Measurements from ENCODE around the gene B4GAT1. TPM values are rescaled to one million over a fixed set of nuclear protein-coding genes. Genes with fewer than 3 reads are reported as not detected.
A peak's percentile ranks its signal among the peaks of the same experiment; 100 is the strongest.

Gene B4GAT1
- total and polyA plus RNA-seq, 2 of the 13 experiments (the other 11 are each of a cell fraction or from before 2014, with no cell fraction given) = 40.4 to 109 TPM

DNA sequence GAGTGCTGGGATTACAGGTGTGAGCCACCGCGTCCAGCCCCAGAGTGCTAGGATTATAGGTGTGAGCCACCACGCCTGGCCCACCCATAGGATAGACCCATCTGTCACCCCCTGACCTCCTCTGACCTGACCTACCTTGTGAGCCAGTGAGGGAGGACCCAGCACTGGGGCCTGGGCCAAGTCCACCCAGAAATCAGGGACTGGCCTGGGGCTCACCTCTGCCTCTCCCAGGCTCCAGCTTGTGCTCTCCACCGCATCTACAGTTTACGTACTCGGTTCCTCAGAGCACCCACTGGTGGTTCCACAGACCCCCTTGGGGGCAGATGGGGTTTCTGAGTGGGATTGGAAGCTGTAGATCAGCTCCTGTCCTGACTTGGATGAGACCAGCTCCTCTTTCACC lies 17.7 kb upstream of the B4GAT1 start:
- no peak overlapping the region for H2AFZ ChIP-seq (ENCODE audit: low read length)
- H3K27me3 ChIP-seq (ENCODE audit: control insufficient read depth in 1 of 2, insufficient read depth in 2 of 2, low read length in 2 of 2) = no peaks in the 10 kb centered on the region
- ATAC-seq (no peak), FAIRE-seq (no peak), DNase-seq (ENCODE audit: low spot score) (no peak)
- ChIA-PET POLR2A (interaction anchor here (0.8 to 2.5 kb wide), 3 partner anchors 15 to 53 kb away, joined by 5 to 7 read pairs (median 5); partner anchors contain the start of gene B4GAT1), CTCF (ENCODE audit: low intra/inter-chr PET ratio, low total read pairs) (no interaction called here)
- TF ChIP-seq ZSCAN21 (CRISPR knock-in tag; IDR thresholded peaks at IDR 0.05; ENCODE audit: borderline replicate concordance) = 0 out of 2 replicates have a peak, but pooled peaks have one; percentile 33
- TF ChIP-seq ZFP36 (IDR thresholded peaks at IDR 0.05; ENCODE audit: borderline replicate concordance, low read depth, low read length, partially characterized antibody) = no peak
- no peak for TF ChIP-seq EED (CRISPR knock-in tag; IDR thresholded peaks at IDR 0.05)
- no peak for TF ChIP-seq MED1 (CRISPR knock-in tag; IDR thresholded peaks at IDR 0.05)
- no peaks in the 10 kb centered on the region; the same call in 1 of the 2 replicates for H4K20me1 ChIP-seq (ENCODE audit: insufficient read depth, low read length)
- H3K27ac ChIP-seq (ENCODE audit: extremely low read length, insufficient read depth, low read length) = no peak overlapping the region
- H3K4me2 ChIP-seq (ENCODE audit: low read depth, low read length) = no peak overlapping the region
- H3K36me3 ChIP-seq (replicated peaks in 1 of 2; ENCODE audit: control insufficient read depth in 1 of 2, insufficient read depth in 2 of 2, low read length in 2 of 2) = peaks cover 3 to 15% of the 10 kb centered on the region in 2 experiments; a peak in 3 of 5 replicates
- no peak overlapping the region for H3K9ac ChIP-seq (ENCODE audit: insufficient read depth, low read depth, low read length)
- no TSS peak for BruUV-seq (replicated peaks)
- intact Hi-C loops (cut with micrococcal nuclease; ENCODE audit: unreplicated experiment) = no loop called here
- H3K9me3 ChIP-seq (ENCODE audit: low read length) = no peaks in the 10 kb centered on the region
- H3K4me3 ChIP-seq (replicated peaks in 1 of 3; ENCODE audit: insufficient read depth in 1 of 3, low read depth in 2 of 3, low read length in 3 of 3) = no peak overlapping the region
- H3K79me2 ChIP-seq (ENCODE audit: insufficient read depth, low read length) = no peaks in the 10 kb centered on the region
- WGBS (ENCODE audit: low lambda C conversion rate) = 90% methylated on average over 2 of the region's 6 CpGs
- peaks cover 28% of the 10 kb centered on the region for H3K4me1 ChIP-seq (ENCODE audit: insufficient read depth, low read length)
- in situ Hi-C loops (cut with HindIII; ENCODE audit: extremely low pct_ligation_motif_present, low pct_unique_long_range_greater_than_20kb) = no loop called here

GRCh38 chr11:66363805-66364535 lies 16.5 kb upstream of the B4GAT1 start:
- Histone ChIP-seq H4K20me1 (ENCODE audit: insufficient read depth, low read length) (no peaks in the 10 kb centered on the region; the same call in 1 of the 2 replicates), H3K4me2 (ENCODE audit: low read depth, low read length) (no peak overlapping the region), H3K4me3 (replicated peaks in 1 of 3; ENCODE audit: insufficient read depth in 1 of 3, low read depth in 2 of 3, low read length in 3 of 3) (no peak overlapping the region), H3K4me1 (ENCODE audit: insufficient read depth, low read length) (peaks cover 30% of the 10 kb centered on the region), H3K27me3 (ENCODE audit: control insufficient read depth in 1 of 2, insufficient read depth in 2 of 2, low read length in 2 of 2) (no peaks in the 10 kb centered on the region), H3K9me3 (ENCODE audit: low read length) (no peaks in the 10 kb centered on the region), H3K79me2 (ENCODE audit: insufficient read depth, low read length) (no peaks in the 10 kb centered on the region), H2AFZ (ENCODE audit: low read length) (no peak overlapping the region), H3K9ac (ENCODE audit: insufficient read depth, low read depth, low read length) (no peak overlapping the region), H3K27ac (ENCODE audit: extremely low read length, insufficient read depth, low read length) (no peak overlapping the region), H3K36me3 (replicated peaks in 1 of 2; ENCODE audit: control insufficient read depth in 1 of 2, insufficient read depth in 2 of 2, low read length in 2 of 2) (peaks cover 6 to 21% of the 10 kb centered on the region in 2 experiments; a peak in 4 of 5 replicates)
- ATAC-seq (peak; percentile 32), FAIRE-seq (no peak), DNase-seq (ENCODE audit: low spot score) (no peak)
- in situ Hi-C loops (cut with HindIII; ENCODE audit: extremely low pct_ligation_motif_present, low pct_unique_long_range_greater_than_20kb) (no loop called here), intact Hi-C loops (cut with micrococcal nuclease; ENCODE audit: unreplicated experiment) (no loop called here)
- CTCF ChIA-PET (ENCODE audit: low intra/inter-chr PET ratio, low total read pairs) = no interaction called here
- BruUV-seq (replicated peaks) = no TSS peak
- WGBS (ENCODE audit: low lambda C conversion rate) = 84% methylated on average over 15 of the region's 15 CpGs
- POLR2A ChIA-PET = interaction anchor here (1.7 to 2.5 kb wide), 2 partner anchors 8 to 16 kb away, joined by 4 to 7 read pairs; partner anchors contain the start of gene B4GAT1
- 0 out of 2 replicates have a peak, but pooled peaks have one; percentile 17 for TF ChIP-seq STAG1 (CRISPR knock-in tag; IDR thresholded peaks at IDR 0.05)
- TF ChIP-seq SIN3B (IDR thresholded peaks at IDR 0.05; ENCODE audit: low read length) = no peak
- TF ChIP-seq, protein P1, sequence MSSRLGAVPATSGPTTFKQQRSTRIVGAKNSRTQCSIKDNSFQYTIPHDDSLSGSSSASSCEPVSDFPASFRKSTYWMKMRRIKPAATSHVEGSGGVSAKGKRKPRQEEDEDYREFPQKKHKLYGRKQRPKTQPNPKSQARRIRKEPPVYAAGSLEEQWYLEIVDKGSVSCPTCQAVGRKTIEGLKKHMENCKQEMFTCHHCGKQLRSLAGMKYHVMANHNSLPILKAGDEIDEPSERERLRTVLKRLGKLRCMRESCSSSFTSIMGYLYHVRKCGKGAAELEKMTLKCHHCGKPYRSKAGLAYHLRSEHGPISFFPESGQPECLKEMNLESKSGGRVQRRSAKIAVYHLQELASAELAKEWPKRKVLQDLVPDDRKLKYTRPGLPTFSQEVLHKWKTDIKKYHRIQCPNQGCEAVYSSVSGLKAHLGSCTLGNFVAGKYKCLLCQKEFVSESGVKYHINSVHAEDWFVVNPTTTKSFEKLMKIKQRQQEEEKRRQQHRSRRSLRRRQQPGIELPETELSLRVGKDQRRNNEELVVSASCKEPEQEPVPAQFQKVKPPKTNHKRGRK (CRISPR knock-in tag; IDR thresholded peaks at IDR 0.05) = no peak
- no peak for TF ChIP-seq NRL (CRISPR knock-in tag; IDR thresholded peaks at IDR 0.05; ENCODE audit: borderline replicate concordance)
- TF ChIP-seq PCBP1 (IDR thresholded peaks at IDR 0.05; ENCODE audit: borderline replicate concordance, low read depth, low read length) = 0 out of 2 replicates have a peak, but pooled peaks have one; percentile 4
- TF ChIP-seq, protein P2, sequence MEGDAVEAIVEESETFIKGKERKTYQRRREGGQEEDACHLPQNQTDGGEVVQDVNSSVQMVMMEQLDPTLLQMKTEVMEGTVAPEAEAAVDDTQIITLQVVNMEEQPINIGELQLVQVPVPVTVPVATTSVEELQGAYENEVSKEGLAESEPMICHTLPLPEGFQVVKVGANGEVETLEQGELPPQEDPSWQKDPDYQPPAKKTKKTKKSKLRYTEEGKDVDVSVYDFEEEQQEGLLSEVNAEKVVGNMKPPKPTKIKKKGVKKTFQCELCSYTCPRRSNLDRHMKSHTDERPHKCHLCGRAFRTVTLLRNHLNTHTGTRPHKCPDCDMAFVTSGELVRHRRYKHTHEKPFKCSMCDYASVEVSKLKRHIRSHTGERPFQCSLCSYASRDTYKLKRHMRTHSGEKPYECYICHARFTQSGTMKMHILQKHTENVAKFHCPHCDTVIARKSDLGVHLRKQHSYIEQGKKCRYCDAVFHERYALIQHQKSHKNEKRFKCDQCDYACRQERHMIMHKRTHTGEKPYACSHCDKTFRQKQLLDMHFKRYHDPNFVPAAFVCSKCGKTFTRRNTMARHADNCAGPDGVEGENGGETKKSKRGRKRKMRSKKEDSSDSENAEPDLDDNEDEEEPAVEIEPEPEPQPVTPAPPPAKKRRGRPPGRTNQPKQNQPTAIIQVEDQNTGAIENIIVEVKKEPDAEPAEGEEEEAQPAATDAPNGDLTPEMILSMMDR (CRISPR knock-in tag; IDR thresholded peaks at IDR 0.05) = peak; percentile 76
- TF ChIP-seq AKAP8 (CRISPR knock-in tag; IDR thresholded peaks at IDR 0.05) = 0 out of 2 replicates have a peak, but pooled peaks have one; percentile 48
